GM21576 (cell line): Measurements from ENCODE around the gene PRKAA1.

Source experiments
- ATAC-seq: cut with Tn5 transposase; IDR thresholded peaks from one replicate; pipeline ENCODE4 v1.9.1; 2021; ENCODE audit warnings: mild to moderate bottlenecking, moderate library complexity; ENCODE audit not compliant: unreplicated experiment

The PRKAA1 gene

GRCh38 chr5:40781843-40782409 lies 16.2 kb downstream of the PRKAA1 start:
- no peak for ATAC-seq

GRCh38 chr5:40780858-40781257 lies 17.3 kb downstream of the PRKAA1 start:
- ATAC-seq = no peak

- ATAC-seq = no peak
Observed at GRCh38 chr5:40780199-40780598, 18.0 kb downstream of the PRKAA1 start.

DNA sequence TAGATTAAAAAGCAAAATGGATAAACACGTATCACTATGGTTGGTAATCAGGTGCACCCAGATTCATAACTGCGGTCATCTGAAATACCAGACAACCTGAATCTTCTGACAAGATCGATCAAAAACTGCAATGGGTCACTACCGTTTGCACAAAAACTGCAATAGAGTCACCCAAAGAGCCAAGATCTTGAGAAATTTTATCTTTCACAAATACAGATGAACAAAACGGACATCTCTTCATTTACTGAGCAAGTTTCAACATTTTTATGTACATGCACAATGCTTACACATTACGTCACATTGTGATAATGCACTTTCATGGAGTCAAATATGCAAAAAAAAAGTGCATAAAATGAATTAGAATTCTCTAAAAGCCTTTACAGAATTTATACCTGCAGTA lies 18.6 kb downstream of the PRKAA1 start:
- no peak for ATAC-seq

- no peak for ATAC-seq
Observed at GRCh38 chr5:40778133-40778532, 20.0 kb downstream of the PRKAA1 start.

- ATAC-seq = no peak
Observed at GRCh38 chr5:40776658-40776977, 21.6 kb downstream of the PRKAA1 start.

DNA sequence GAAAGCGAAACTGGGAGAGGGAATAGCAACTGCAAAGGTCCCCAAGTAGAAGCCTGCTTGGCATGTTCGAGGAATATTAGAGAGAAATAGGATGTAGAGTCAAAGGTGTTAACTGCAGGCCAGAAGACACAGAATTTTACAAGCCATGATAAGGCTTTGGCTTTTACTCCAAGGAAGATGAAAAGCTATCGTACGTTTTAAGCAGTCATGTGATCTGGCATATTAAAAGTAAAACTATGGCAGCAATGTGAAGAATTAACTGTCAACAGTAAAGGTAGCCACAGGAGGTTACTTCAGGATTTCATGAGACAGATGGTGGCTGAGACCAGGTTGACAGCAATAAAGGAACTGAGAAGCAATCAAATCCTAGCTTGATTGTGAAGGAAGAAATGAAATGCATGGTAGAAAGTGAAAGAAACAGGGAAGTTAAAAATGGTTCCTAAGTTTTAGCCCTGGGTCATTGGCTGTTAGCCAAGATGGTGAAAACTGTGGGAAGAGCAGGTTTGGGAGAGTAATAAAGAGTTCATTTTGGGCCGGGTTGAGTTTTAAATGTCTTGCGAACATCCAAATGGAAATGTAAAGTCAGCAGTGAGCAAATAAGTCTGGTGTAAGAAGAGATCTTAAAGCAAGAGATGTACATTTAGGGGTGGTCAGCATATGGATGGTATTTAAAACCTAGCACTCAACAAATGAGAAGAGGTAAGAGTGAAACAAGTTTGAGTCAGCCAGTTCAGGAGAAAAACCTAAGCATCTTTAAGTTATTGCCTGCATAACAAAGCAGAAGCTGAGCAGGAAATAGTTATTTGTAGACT lies 22.1 kb downstream of the PRKAA1 start:
- no peak for ATAC-seq

- no peak for ATAC-seq
Observed at GRCh38 chr5:40775085-40775845, 22.9 kb downstream of the PRKAA1 start.

DNA sequence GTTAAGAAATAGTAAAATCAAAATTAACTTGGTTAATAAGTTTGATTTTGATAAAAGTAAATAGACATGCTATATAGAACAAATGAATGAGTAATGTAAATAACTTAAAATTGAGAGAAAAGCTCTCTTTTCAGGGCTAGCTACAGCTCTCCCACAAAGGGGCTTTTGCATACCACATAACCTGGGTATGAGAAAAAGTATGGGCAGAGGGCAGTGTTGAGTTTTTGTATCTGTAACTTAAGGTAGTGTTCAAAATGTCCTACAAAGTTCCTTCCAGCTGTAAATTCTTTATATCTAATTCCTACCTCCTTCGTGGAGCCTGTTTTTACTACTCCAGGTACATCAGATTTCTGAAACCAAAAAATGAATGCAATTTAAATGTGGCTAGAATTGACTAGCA lies 23.6 kb downstream of the PRKAA1 start:
- ATAC-seq = no peak

DNA sequence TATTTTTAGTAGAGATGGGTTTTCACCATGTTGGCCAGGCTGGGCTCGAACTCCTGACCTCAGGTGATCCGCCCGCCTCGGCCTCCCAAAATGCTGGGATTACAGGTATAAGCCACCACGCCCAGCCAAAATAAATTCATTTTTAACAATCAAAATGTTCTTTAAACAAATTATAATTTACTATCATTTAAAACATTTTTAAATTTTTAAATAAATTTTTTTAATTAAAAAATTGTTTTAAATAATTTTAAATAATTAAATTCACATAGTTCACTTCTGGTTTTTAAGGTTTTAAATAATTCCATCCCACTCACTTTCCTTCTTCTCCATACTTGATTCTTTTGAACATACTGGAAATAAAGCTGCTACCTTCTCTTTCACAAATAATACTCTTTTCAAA lies 27.4 kb downstream of the PRKAA1 start:
- no peak for ATAC-seq

GRCh38 chr5:40762705-40763104 lies 35.5 kb downstream of the PRKAA1 start:
- no peak for ATAC-seq

GRCh38 chr5:40757400-40757799 lies 40.8 kb downstream of the PRKAA1 start:
- ATAC-seq = no peak

GRCh38 chr5:40755407-40756365 lies 42.5 kb downstream of the PRKAA1 start, which contains the start of gene TTC33:
Gene TTC33, minus strand, starts transcription at chr5:40755961. Its CDS starts 8,943 bp downstream, at chr5:40747018.
- ATAC-seq = peak; percentile 87

DNA sequence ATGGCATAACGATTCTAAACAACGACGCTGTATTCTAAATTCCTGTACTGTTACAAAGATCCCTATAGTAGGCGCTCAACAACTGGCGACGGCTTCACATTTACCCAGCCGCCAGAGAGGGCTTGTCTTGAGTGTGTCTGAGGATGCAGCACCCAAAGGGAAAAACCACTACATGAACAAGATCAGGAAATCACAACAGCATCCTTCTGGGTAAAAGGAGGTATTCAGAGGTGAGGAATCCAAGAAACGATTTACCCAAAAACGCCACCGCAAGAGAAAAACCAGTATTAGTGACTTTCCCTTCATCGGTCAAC lies 43.1 kb downstream of the PRKAA1 start:
- peak; percentile 91 for ATAC-seq

GRCh38 chr5:40754381-40755092 lies 43.6 kb downstream of the PRKAA1 start:
- peak; percentile 11 for ATAC-seq

DNA sequence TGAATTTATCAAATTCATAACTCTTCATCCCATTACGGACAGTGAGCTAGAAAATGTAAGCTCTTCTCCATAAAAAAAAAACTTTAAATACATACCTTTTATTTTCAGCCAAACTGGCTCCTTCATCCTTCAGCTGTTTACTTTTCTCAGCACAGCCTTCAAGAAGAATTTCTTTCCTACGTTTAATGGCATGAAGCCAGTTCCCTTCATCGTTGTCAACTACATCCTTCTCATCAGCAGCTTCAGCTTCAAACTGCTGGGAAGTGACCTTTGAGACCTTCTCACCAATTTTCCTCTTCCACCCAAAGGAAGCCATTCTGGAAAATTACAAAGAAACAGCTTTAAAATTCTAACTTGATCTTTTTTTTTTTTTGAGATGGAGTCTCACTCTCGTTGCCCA lies 51.5 kb downstream of the PRKAA1 start:
- no peak for ATAC-seq

DNA sequence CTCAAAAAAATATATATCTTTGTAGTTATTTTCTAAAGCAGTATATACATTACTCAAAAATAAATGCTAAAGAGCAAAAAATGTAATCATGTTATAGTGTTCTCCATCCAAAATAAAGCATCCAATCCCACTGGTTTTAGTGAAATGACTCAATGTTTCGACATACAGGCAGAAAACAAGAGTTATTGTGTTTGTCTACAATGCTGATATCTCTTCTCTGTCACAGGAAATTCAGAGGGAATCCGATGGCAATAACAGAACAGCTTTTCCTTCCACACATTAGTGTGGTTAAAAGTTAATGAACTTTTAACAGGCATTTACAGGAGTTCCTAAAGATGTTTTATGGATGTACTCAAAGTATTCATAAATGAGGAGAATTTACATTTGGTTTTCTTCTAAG lies 54.4 kb downstream of the PRKAA1 start:
- ATAC-seq = no peak

DNA sequence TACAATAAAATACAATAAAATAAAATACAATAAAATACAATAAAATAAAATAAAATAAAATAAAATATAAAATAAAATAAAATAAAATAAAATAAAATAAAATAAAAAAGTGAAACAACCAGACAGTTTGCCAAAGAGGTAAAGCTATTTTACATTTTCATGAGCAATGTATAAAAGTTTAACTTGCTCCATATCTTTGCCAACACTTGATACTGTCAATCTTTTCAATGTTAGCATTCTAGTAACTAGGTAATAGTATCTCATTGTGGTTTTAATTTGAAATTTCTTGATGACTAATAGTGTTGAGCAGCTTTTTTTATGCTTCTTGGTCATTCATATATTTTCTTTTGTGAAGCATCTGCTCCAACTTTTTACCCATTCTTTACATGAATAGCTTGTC lies 59.7 kb downstream of the PRKAA1 start:
- no peak for ATAC-seq

DNA sequence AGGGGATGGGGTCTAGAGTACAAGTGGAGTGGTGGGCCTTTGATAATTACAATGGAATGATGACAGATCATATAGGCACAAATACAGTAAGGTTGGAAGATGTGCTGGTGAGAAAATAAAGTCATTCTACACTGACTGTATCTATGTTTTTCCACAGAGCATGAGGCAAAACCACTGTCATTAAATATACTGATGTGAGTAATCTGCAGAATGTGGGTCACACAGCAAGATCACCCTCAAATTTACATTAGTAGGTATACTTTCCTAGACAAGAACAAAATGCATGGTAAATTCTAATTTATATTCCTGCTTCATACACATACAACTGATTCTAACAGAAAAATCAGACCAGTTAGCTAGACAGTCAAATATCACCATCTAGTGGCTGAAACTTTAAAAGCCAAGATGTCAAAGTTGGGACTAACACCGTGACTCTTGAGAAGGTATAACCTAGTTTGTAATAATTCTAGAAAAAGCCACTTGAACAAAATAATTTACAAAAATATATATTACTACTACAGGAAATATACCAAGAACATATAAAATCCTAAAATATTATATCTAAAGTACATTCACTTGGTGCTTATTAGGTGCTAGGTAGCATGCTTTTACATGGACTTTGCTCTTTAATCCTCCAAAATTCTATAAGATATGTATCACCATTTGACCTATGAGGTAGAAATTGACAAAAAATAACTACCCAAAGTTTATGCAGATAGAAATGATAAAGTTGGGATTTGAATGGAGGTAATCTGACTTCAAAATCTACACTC lies 61.9 kb downstream of the PRKAA1 start:
- peak; percentile 82 for ATAC-seq

DNA sequence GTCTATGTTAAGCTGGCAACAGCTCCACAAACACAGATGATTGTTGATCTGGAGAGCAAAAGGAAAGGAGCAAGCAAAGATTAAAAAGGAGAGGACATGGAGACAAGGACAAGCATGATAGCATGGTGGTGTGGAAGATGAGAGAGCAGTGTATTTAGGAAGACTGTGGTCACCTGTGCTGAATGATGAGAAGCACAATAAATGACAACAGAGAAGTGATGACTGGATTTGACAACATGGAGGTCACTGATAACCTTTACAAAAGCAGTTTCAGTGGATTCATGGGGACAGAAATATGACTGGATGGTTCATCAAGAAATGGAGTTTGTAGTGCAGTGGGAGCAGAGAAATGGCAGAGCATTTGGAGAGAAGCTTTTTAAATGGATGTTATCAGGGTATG lies 62.6 kb downstream of the PRKAA1 start:
- ATAC-seq = no peak
